Measurements from ENCODE around the gene RIMS4. TPM values are rescaled to one million over a fixed set of nuclear protein-coding genes. Genes with fewer than 3 reads are reported as not detected.

The RIMS4 gene
- total RNA-seq, 1 experiment from 2014 or later: 16.3 TPM

- Mint-ChIP-seq H3K27ac (peak overlapping the region in 1 of 3 experiments; percentile 70; a peak in 2 of 7 replicates), H3K27me3 (ENCODE audit: low read depth) (no peaks in the 10 kb centered on the region), H3K4me1 (peaks cover 7 to 22% of the 10 kb centered on the region in 2 experiments), H3K4me3 (no peak overlapping the region), H3K36me3 (ENCODE audit: insufficient read depth in 1 of 3, low read depth in 3 of 3) (peaks cover 0 to 24% (median 2%) of the 10 kb centered on the region in 3 experiments; a peak in 5 of 7 replicates), H3K9me3 (no peaks in the 10 kb centered on the region)
- Histone ChIP-seq H3T11ph (ENCODE audit: low read length) (no peak overlapping the region), H3K23me2 (ENCODE audit: insufficient read length, low read depth, low read length, poor library complexity, severe bottlenecking) (peaks cover 3% of the 10 kb centered on the region), H2BK20ac (ENCODE audit: low read depth, low read length, poor library complexity, severe bottlenecking) (no peak overlapping the region), H3K79me1 (ENCODE audit: insufficient read depth, low read depth, low read length, poor library complexity, severe bottlenecking) (no peaks in the 10 kb centered on the region), H3K18ac (ENCODE audit: insufficient read length, low read depth, low read length) (no peak overlapping the region), H3K9me3 (ENCODE audit: control insufficient read depth, low read depth, low read length) (no peaks in the 10 kb centered on the region), H2BK120ac (ENCODE audit: low read depth, low read length, poor library complexity, severe bottlenecking) (no peak overlapping the region), H2AK5ac (ENCODE audit: insufficient read length, low read length) (no peak overlapping the region), H3K79me2 (ENCODE audit: insufficient read depth, low read length) (no peaks in the 10 kb centered on the region), H2BK12ac (ENCODE audit: insufficient read length, low read depth, low read length) (no peak overlapping the region), H4K5ac (ENCODE audit: insufficient read length, low read depth, low read length) (no peak overlapping the region), H3K9ac (ENCODE audit: extremely low read depth, insufficient read length, low read length) (no peak overlapping the region), H3K23ac (ENCODE audit: insufficient read length, low read depth, low read length) (no peak overlapping the region), H3K4me1 (ENCODE audit: insufficient read depth, low read length) (no peaks in the 10 kb centered on the region; the same call in 1 of the 2 replicates), H3K4ac (ENCODE audit: low read depth, low read length) (no peak overlapping the region), H3K27ac (ENCODE audit: insufficient read length, low read depth, low read length) (no peak overlapping the region), H3K4me2 (ENCODE audit: insufficient read depth, insufficient read length, low read length) (no peak overlapping the region), H2AFZ (ENCODE audit: low read length) (no peak overlapping the region), H2BK5ac (ENCODE audit: insufficient read length, low read length) (no peak overlapping the region), H3K14ac (ENCODE audit: insufficient read depth, low read length) (no peak overlapping the region), H4K20me1 (ENCODE audit: control insufficient read depth, insufficient read depth, insufficient read length) (no peaks in the 10 kb centered on the region), H3K27me3 (ENCODE audit: insufficient read depth, low read length) (no peaks in the 10 kb centered on the region), H4K8ac (replicated peaks; ENCODE audit: insufficient read length, low read depth, low read length) (no peak overlapping the region), H2BK15ac (ENCODE audit: low read depth, low read length) (no peak overlapping the region), H4K91ac (ENCODE audit: insufficient read length, low read depth, low read length) (no peak overlapping the region), H3K56ac (ENCODE audit: insufficient read length, low read depth, low read length) (no peak overlapping the region)
- WGBS (ENCODE audit: extremely low coverage, insufficient read length, low lambda C conversion rate): no CpG with 5 or more reads among the region's 1 CpG
- DNase-seq: no peak
- no peak for TF ChIP-seq CTCF (conservative IDR thresholded peaks at IDR 0.05)
Observed at GRCh38 chr20:44759595-44759994, 50.8 kb downstream of the RIMS4 start.

All from H9 (cell line).